Mucosa of descending colon (tissue), 3 donors: ENCODE results near the gene PCBD1. TPM values are rescaled to one million over a fixed set of nuclear protein-coding genes. Genes with fewer than 3 reads are reported as not detected.
A peak's percentile ranks its signal among the peaks of the same experiment; 100 is the strongest.

Source experiments
- ATAC-seq: fragments of 200-7000 bp; cut with Tn5 transposase; one replicate; pipeline ENCODE4 v1.9.1; 2020; ENCODE audit warnings: mild to moderate bottlenecking, moderate library complexity
- DNase-seq, 3 donors: peaks; one replicate each; pipeline ENCODE4 v3.0.0-alpha.2; 2020
- H3K36me3 ChIP-seq: fragments of 200-600 bp; one replicate; pipeline ENCODE4 v1.8.0; 2021; ENCODE audit warnings: low read depth, mild to moderate bottlenecking
- H3K4me1 ChIP-seq: fragments of 200-600 bp; one replicate; pipeline ENCODE4 v1.8.0; 2021; ENCODE audit warnings: low read depth, mild to moderate bottlenecking
- H3K4me3 ChIP-seq: fragments of 200-600 bp; one replicate; pipeline ENCODE4 v1.8.0; 2021; ENCODE audit warnings: mild to moderate bottlenecking
- H3K9me3 ChIP-seq: fragments of 200-600 bp; one replicate; pipeline ENCODE4 v1.8.0; 2021; ENCODE audit warnings: mild to moderate bottlenecking
- intact Hi-C, 2 donors: fragments of 100-400 bp; cut with DNase I in 1 of 2; cut with micrococcal nuclease in 1 of 2; formaldehyde crosslinking; loops; one replicate each; pipeline versions ENCODE4 v1.11.0 to v1.11.1; 2022; cut with DNase I, micrococcal nuclease
- total RNA-seq, 3 donors: library from RNA; stranded (reverse); fragmentation: NEBNext Ultra II Directional in 2 of 3; extraction: Animal tissue kit (Norgen Biotek cat#: 25700) in 2 of 3; gene quantifications; one replicate each; pipeline versions ENCODE4 v1.2.1 to v1.2.4, GENCODE V29; 2021 to 2023
- TF ChIP-seq, protein P1 (sequence below): fragments of 200-600 bp; IDR thresholded peaks from one replicate; pipeline ENCODE4 v1.8.0; 2022; ENCODE audit warnings: antibody characterized with exemption, mild to moderate bottlenecking
- donor health status: DM: no; HTN: no; CAD: no; lungs with moderate emphysema.
- donor health status: DM: no; HTN: no; CAD: no.
- donor health status: DM: no; HTN: yes; CAD: no.

Gene PCBD1
- total RNA-seq, 3 donors from 2014 or later: 81.4 to 86.8 (median 86.7) TPM

- H3K36me3 ChIP-seq: no peaks in the 10 kb centered on the region
- no peaks in the 10 kb centered on the region for H3K4me1 ChIP-seq
- intact Hi-C loops: loop anchor here in 1 of 2 donors (10.0 kb wide), 1 partner anchor 357 kb away; no protein-coding TSS in a partner anchor
- TF ChIP-seq, protein P1, sequence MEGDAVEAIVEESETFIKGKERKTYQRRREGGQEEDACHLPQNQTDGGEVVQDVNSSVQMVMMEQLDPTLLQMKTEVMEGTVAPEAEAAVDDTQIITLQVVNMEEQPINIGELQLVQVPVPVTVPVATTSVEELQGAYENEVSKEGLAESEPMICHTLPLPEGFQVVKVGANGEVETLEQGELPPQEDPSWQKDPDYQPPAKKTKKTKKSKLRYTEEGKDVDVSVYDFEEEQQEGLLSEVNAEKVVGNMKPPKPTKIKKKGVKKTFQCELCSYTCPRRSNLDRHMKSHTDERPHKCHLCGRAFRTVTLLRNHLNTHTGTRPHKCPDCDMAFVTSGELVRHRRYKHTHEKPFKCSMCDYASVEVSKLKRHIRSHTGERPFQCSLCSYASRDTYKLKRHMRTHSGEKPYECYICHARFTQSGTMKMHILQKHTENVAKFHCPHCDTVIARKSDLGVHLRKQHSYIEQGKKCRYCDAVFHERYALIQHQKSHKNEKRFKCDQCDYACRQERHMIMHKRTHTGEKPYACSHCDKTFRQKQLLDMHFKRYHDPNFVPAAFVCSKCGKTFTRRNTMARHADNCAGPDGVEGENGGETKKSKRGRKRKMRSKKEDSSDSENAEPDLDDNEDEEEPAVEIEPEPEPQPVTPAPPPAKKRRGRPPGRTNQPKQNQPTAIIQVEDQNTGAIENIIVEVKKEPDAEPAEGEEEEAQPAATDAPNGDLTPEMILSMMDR: no peak
- DNase-seq (no peak), ATAC-seq (no peak)
- no peaks in the 10 kb centered on the region for H3K9me3 ChIP-seq
- H3K4me3 ChIP-seq: no peak overlapping the region
Observed at GRCh38 chr10:70927189-70927943, 39.0 kb upstream of the PCBD1 start.

- intact Hi-C loops: loop anchor here in 1 of 2 donors (10.0 kb wide), 1 partner anchor 358 kb away; no protein-coding TSS in a partner anchor
Observed at GRCh38 chr10:70926226-70927000, 38.0 kb upstream of the PCBD1 start.

DNA sequence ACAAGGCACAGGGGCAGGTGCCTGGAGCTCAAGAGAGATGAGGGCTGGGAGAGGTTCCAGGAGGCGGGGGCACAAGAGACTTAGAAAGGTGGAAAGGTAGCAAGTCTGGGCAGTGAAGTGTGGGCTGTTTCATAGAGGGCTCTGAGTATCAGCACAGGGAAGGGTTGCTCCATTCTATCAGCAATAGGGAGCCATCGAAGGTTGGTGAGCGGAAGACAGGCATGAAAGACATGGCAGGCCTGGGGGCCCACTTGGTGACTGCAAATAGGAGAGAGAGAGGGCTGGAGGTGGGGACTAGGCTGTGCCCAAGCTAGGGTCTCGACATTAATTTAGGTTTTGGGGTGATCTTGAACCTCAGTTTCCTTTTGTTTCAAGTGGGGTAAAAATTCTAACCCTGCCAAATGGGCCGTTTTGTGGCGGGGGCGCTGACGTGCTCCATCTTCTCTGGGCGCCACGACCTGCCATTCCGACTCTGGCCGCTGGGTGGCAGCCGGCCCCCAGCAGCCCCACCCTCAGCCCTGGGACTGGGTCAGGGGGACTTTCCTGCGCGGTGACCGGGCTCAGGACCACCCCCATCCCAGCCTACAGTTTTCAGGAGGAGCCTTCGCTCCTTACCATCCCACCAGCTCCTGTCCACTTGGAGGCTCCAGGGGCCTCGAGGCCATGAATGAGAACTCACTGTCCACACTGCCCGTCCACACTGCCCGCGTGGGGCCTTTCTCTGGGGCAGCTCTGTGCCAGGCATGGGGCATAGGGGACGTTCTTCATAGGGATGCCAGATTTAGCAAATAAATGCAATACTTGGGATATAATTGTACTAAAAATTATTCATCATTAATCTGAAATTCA lies 37.2 kb upstream of the PCBD1 start:
- Histone ChIP-seq H3K36me3 (no peaks in the 10 kb centered on the region), H3K9me3 (no peaks in the 10 kb centered on the region), H3K4me1 (no peaks in the 10 kb centered on the region), H3K4me3 (no peak overlapping the region)
- TF ChIP-seq, protein P1: peak; percentile 93
- intact Hi-C loops: loop anchor here in 1 of 2 donors (10.0 kb wide), 1 partner anchor 359 kb away; no protein-coding TSS in a partner anchor
- DNase-seq: peak in 2 of 3 donors; percentile 67 to 68
- peak; percentile 72 for ATAC-seq

More at GRCh38 chr10:70926226-70927000, 38.0 kb upstream of the PCBD1 start:
- ATAC-seq (no peak), DNase-seq (no peak)
- Histone ChIP-seq H3K4me1 (no peaks in the 10 kb centered on the region), H3K4me3 (no peak overlapping the region), H3K9me3 (no peaks in the 10 kb centered on the region), H3K36me3 (no peaks in the 10 kb centered on the region)
- TF ChIP-seq, protein P1: no peak

GRCh38 chr10:70923696-70924095 lies 35.3 kb upstream of the PCBD1 start:
- no peaks in the 10 kb centered on the region for H3K4me1 ChIP-seq
- no peak for ATAC-seq
- DNase-seq: no peak
- intact Hi-C loops: loop anchor here in 1 of 2 donors (5.0 to 10.0 kb wide), 2 partner anchors 279 to 361 kb away; no protein-coding TSS in a partner anchor
- no peaks in the 10 kb centered on the region for H3K36me3 ChIP-seq
- no peaks in the 10 kb centered on the region for H3K9me3 ChIP-seq
- no peak overlapping the region for H3K4me3 ChIP-seq
- TF ChIP-seq, protein P1: no peak

- TF ChIP-seq, protein P1: no peak
- H3K9me3 ChIP-seq: no peaks in the 10 kb centered on the region
- intact Hi-C loops: loop anchor here in 1 of 2 donors (5.0 to 10.0 kb wide), 2 partner anchors 281 to 364 kb away; no protein-coding TSS in a partner anchor
- H3K4me1 ChIP-seq: no peaks in the 10 kb centered on the region
- H3K36me3 ChIP-seq: no peaks in the 10 kb centered on the region
- DNase-seq (no peak), ATAC-seq (no peak)
- H3K4me3 ChIP-seq: no peak overlapping the region
Observed at GRCh38 chr10:70921285-70921684, 32.9 kb upstream of the PCBD1 start.
